Central memory CD8-positive, alpha-beta T cell (primary cell): Measurements from ENCODE around the gene ZGLP1.
A peak's percentile ranks its signal among the peaks of the same experiment; 100 is the strongest.
"Not testable (repeated sequence)": the region's sequence is repeated elsewhere in the genome, so short reads cannot be mapped to it uniquely, and the experiment has no call there.

Experiments
- ATAC-seq: fragments of 150-1000 bp; cut with Tn5 transposase; replicated peaks from 2 replicates; pipeline ENCODE4 v1.10.0; 2022; ENCODE audit warnings: mild to moderate bottlenecking, moderate FRiP score, moderate number of reproducible peaks; ENCODE audit not compliant: poor library complexity, severe bottlenecking; ENCODE audit errors: extremely low read depth
- DNase-seq, 2 donors: peaks; one replicate each; pipeline ENCODE4 v3.0.0; 2021; ENCODE audit warnings: low spot score in 2 of 2
- H3K27ac Mint-ChIP-seq: one replicate; pipeline ENCODE4 v1.8.0; 2022; ENCODE audit warnings: low read depth, mild to moderate bottlenecking, moderate library complexity, mixed read lengths
- H3K27me3 Mint-ChIP-seq: one replicate; pipeline ENCODE4 v1.8.0; 2022; ENCODE audit warnings: mixed read lengths
- H3K36me3 Mint-ChIP-seq: one replicate; pipeline ENCODE4 v1.8.0; 2022; ENCODE audit warnings: mild to moderate bottlenecking, moderate library complexity, mixed read lengths; ENCODE audit not compliant: insufficient read depth
- H3K4me1 Mint-ChIP-seq: one replicate; pipeline ENCODE4 v1.8.0; 2022; ENCODE audit warnings: mixed read lengths
- H3K4me3 Mint-ChIP-seq: one replicate; pipeline ENCODE4 v1.8.0; 2022; ENCODE audit warnings: mild to moderate bottlenecking, moderate library complexity, mixed read lengths
- H3K9me3 Mint-ChIP-seq: one replicate; pipeline ENCODE4 v1.8.0; 2022; ENCODE audit warnings: mixed read lengths

ZGLP1 gene

DNA sequence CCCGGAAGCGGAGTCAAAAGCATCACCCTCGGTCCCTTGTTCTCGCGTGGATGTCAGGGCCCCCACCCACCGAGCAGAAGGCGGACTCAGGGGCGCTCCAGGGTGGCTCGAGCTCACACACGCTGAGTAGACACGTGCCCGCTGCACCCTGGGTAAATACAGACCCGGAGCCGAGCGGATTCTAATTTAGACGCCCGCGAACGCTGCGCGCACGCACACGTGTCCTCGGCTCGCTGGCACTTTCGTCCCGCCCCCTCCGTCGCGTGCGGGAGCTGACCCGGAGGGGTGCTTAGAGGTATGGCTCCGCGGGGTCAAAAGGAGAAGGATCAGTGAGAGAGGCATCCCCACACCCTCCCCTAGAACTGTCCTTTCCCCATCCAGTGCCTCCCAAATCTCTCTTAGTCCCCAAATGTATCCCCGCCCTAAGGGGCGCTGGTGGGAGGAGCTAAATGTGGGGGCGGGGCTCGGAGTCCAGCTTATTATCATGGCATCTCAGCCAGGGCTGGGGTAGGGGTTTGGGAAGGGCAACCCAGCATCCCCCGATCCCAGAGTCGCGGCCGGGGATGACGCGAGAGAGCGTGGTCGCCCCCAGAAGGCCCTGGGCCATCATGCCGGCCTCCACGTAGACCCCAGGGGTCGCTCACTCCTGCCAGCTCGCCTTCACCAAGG is 20.3 kb downstream of the ZGLP1 start:
- Mint-ChIP-seq H3K27me3 (peaks cover 62% of the 10 kb centered on the region), H3K36me3 (peaks cover 32% of the 10 kb centered on the region)
- ATAC-seq = peak; percentile 75

DNA sequence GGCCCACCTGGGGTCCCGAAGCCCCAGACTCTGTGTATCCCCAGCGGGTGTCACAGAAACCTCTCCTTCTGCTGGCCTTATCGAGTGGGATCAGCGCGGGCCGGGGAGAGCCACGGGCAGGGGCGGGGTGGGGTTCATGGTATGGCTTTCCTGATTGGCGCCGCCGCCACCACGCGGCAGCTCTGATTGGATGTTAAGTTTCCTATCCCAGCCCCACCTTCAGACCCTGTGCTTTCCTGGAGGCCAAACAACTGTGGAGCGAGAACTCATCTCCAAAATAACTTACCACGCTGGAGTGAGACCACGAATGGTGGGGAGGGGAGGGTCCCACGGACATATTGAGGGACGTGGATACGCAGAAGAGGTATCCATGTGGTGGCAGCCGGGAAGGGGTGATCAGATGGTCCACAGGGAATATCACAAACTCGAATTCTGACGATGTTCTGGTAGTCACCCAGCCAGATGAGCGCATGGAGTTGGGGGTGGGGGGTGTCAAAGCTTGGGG is 20.9 kb downstream of the ZGLP1 start:
- DNase-seq (no peak), ATAC-seq (no peak)
- Mint-ChIP-seq H3K27ac (no peak overlapping the region), H3K9me3 (no peaks in the 10 kb centered on the region), H3K27me3 (peaks cover 62% of the 10 kb centered on the region), H3K4me1 (peaks cover 55% of the 10 kb centered on the region), H3K4me3 (peak overlapping the region; percentile 87), H3K36me3 (peaks cover 32% of the 10 kb centered on the region)

More for the DNA sequence above, 20.3 kb downstream of the ZGLP1 start:
- Mint-ChIP-seq H3K4me3 (peak overlapping the region; percentile 87), H3K27ac (no peak overlapping the region), H3K4me1 (peaks cover 55% of the 10 kb centered on the region), H3K9me3 (no peaks in the 10 kb centered on the region)
- DNase-seq = peak; percentile 48 to 64

DNA sequence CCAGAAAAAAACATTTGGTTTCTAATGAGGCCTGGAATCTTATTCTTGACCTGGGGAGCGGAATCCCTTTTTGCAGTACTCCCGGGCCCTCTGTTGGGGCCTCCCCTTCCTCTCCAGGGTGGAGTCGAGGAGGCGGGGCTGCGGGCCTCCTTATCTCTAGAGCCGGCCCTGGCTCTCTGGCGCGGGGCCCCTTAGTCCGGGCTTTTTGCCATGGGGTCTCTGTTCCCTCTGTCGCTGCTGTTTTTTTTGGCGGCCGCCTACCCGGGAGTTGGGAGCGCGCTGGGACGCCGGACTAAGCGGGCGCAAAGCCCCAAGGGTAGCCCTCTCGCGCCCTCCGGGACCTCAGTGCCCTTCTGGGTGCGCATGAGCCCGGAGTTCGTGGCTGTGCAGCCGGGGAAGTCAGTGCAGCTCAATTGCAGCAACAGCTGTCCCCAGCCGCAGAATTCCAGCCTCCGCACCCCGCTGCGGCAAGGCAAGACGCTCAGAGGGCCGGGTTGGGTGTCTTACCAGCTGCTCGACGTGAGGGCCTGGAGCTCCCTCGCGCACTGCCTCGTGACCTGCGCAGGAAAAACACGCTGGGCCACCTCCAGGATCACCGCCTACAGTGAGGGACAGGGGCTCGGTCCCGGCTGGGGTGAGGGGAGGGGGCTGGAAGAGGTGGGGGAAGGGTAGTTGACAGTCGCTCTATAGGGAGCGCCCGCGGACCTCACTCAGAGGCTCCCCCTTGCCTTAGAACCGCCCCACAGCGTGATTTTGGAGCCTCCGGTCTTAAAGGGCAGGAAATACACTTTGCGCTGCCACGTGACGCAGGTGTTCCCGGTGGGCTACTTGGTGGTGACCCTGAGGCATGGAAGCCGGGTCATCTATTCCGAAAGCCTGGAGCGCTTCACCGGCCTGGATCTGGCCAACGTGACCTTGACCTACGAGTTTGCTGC is 22.5 kb downstream of the ZGLP1 start, which contains the start of gene ICAM4:
Gene ICAM4, plus strand, starts transcription at position 153 of the 935 bp plus-strand sequence. Its CDS starts 58 bp downstream, at position 211.
- DNase-seq (no peak), ATAC-seq (no peak)
- H3K27me3 Mint-ChIP-seq = peaks cover 45% of the 10 kb centered on the region
- peaks cover 37% of the 10 kb centered on the region for H3K36me3 Mint-ChIP-seq
- H3K27ac Mint-ChIP-seq = no peak within 1 kb of the TSS
- H3K4me3 Mint-ChIP-seq = peak within 1 kb of the TSS; percentile 40
- no peaks in the 10 kb centered on the region for H3K9me3 Mint-ChIP-seq
- H3K4me1 Mint-ChIP-seq = peaks cover 43% of the 10 kb centered on the region

GRCh38 chr19:10285393-10285792 is 24.2 kb downstream of the ZGLP1 start:
- ATAC-seq = no peak
- Mint-ChIP-seq H3K27ac (no peak overlapping the region), H3K27me3 (peaks cover 29% of the 10 kb centered on the region), H3K4me3 (no peak overlapping the region), H3K36me3 (peaks cover 37% of the 10 kb centered on the region), H3K9me3 (no peaks in the 10 kb centered on the region), H3K4me1 (peaks cover 27% of the 10 kb centered on the region)
- DNase-seq = no peak

- ATAC-seq (no peak), DNase-seq (no peak)
- H3K4me3 Mint-ChIP-seq = no peak overlapping the region
- H3K9me3 Mint-ChIP-seq = no peaks in the 10 kb centered on the region
- peaks cover 25% of the 10 kb centered on the region for H3K4me1 Mint-ChIP-seq
- H3K27me3 Mint-ChIP-seq = peaks cover 24% of the 10 kb centered on the region
- H3K27ac Mint-ChIP-seq = no peak overlapping the region
- peaks cover 38% of the 10 kb centered on the region for H3K36me3 Mint-ChIP-seq
Observed at GRCh38 chr19:10284960-10285278, 24.7 kb downstream of the ZGLP1 start.

DNA sequence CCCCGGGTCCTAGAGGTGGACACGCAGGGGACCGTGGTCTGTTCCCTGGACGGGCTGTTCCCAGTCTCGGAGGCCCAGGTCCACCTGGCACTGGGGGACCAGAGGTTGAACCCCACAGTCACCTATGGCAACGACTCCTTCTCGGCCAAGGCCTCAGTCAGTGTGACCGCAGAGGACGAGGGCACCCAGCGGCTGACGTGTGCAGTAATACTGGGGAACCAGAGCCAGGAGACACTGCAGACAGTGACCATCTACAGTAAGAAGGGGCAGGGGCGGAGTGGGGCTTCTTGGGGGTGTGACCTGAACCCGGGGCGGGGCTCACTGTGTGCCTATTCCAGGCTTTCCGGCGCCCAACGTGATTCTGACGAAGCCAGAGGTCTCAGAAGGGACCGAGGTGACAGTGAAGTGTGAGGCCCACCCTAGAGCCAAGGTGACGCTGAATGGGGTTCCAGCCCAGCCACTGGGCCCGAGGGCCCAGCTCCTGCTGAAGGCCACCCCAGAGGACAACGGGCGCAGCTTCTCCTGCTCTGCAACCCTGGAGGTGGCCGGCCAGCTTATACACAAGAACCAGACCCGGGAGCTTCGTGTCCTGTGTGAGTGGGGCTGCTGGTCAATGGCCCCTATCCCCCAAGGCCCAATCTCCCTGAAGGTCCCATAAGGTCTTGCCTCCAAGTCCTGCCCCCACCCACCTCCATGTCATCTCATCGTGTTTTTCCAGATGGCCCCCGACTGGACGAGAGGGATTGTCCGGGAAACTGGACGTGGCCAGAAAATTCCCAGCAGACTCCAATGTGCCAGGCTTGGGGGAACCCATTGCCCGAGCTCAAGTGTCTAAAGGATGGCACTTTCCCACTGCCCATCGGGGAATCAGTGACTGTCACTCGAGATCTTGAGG is 25.3 kb downstream of the ZGLP1 start:
- Mint-ChIP-seq H3K27me3 (peaks cover 19% of the 10 kb centered on the region), H3K9me3 (no peaks in the 10 kb centered on the region), H3K4me3 (no peak overlapping the region), H3K27ac (no peak overlapping the region), H3K36me3 (peaks cover 41% of the 10 kb centered on the region), H3K4me1 (peaks cover 29% of the 10 kb centered on the region)
- ATAC-seq (no peak), DNase-seq (no peak)

DNA sequence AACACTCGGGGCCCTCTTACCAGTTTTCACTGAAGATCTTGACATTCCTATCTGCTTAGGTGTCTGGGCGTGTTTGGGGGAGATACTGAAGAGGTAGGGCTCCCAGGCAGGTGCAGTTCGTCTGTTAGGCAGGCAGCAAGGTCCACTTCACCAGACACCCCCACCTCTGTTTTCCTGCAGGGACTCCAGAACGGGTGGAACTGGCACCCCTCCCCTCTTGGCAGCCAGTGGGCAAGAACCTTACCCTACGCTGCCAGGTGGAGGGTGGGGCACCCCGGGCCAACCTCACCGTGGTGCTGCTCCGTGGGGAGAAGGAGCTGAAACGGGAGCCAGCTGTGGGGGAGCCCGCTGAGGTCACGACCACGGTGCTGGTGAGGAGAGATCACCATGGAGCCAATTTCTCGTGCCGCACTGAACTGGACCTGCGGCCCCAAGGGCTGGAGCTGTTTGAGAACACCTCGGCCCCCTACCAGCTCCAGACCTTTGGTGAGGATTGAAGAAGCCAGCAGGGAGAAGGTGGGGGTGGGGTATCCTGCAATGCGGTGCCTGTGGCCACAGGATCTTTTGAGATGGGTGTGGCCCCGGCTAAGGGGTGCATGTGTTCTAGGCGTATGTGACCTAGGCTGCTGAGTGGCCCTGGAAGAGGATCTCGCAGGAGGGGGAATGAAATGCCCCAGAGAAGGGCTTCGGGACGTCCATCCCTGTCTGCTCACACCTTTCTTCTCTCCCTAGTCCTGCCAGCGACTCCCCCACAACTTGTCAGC is 26.1 kb downstream of the ZGLP1 start:
- peaks cover 42% of the 10 kb centered on the region for H3K36me3 Mint-ChIP-seq
- peaks cover 27% of the 10 kb centered on the region for H3K4me1 Mint-ChIP-seq
- no peak overlapping the region for H3K4me3 Mint-ChIP-seq
- no peak for ATAC-seq
- no peak for DNase-seq
- H3K27ac Mint-ChIP-seq = no peak overlapping the region
- peaks cover 11% of the 10 kb centered on the region for H3K27me3 Mint-ChIP-seq
- H3K9me3 Mint-ChIP-seq = no peaks in the 10 kb centered on the region

DNA sequence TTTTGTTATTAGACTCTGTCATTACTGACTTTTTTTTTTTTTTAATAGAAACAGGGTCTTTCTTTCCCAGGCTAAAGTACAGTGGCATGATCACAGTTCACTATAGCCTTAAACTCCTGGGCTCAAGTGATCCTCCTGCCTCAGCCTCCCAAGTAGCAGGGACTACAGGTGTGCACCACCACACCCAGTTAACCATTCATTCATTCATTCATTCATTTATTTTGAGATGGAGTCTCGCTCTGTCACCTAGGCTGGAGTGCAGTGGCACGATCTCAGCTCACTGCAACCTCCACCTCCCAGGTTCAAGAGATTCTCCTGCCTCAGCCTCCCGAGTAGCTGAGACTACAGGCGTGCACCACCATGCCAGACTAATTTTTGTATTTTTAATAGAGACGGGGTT is 27.6 kb downstream of the ZGLP1 start:
- H3K4me1 Mint-ChIP-seq = peaks cover 25% of the 10 kb centered on the region
- peaks cover 50% of the 10 kb centered on the region for H3K36me3 Mint-ChIP-seq
- not testable (repeated sequence) for ATAC-seq, H3K4me3 Mint-ChIP-seq, H3K27me3 Mint-ChIP-seq, DNase-seq, H3K9me3 Mint-ChIP-seq, H3K27ac Mint-ChIP-seq

DNA sequence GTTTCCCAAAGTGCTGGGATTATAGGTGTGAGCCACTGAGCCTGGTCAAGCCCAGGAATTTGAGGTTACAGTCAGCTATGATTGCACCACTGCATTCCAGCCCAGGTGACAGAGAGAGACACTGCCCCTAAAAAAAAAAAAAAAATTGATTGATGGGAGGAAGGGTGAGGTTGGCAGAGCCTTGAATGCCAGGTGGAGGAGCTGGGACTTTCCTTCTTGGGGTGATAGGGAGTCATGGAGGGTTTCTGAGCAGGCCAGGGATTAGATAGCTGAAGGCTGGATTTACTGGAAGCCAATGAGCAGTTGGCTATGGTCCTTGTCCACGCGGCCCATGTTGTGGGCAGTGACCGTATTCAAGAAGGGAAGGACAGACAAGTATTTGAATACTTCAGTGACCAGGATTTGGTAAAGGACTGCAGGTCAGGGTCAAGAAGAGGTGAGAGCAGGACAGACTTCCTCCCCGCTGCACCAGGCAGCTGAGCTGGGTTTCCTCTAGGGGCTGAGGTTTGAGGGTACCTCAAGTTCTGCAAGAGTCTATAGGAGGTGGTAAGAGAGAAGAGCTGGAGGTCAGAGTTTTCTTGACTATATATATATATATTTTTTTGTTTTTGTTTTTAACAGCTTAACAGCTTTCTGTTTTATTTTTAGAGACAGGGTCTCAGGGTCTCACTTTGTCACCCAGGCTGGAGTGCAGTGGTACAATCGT is 29.7 kb downstream of the ZGLP1 start:
- no peak for DNase-seq
- Mint-ChIP-seq H3K27me3 (no peaks in the 10 kb centered on the region), H3K27ac (no peak overlapping the region), H3K36me3 (peaks cover 42% of the 10 kb centered on the region), H3K4me1 (peaks cover 15% of the 10 kb centered on the region), H3K9me3 (no peaks in the 10 kb centered on the region), H3K4me3 (no peak overlapping the region)
- peak; percentile 62 for ATAC-seq

GRCh38 chr19:10278935-10279334 is 30.7 kb downstream of the ZGLP1 start:
- H3K4me1 Mint-ChIP-seq = peaks cover 23% of the 10 kb centered on the region
- no peaks in the 10 kb centered on the region for H3K9me3 Mint-ChIP-seq
- H3K4me3 Mint-ChIP-seq = peak overlapping the region; percentile 8
- peaks cover 41% of the 10 kb centered on the region for H3K36me3 Mint-ChIP-seq
- H3K27ac Mint-ChIP-seq = no peak overlapping the region
- ATAC-seq (no peak), DNase-seq (no peak)
- H3K27me3 Mint-ChIP-seq = no peaks in the 10 kb centered on the region

GRCh38 chr19:10277795-10278589 is 31.6 kb downstream of the ZGLP1 start:
- ATAC-seq (no peak), DNase-seq (no peak)
- Mint-ChIP-seq H3K27ac (no peak overlapping the region), H3K9me3 (no peaks in the 10 kb centered on the region), H3K27me3 (no peaks in the 10 kb centered on the region), H3K36me3 (peaks cover 35% of the 10 kb centered on the region), H3K4me1 (peaks cover 26% of the 10 kb centered on the region), H3K4me3 (no peak overlapping the region)
